Endodermal cell (in vitro differentiated cells): ENCODE measurements around the gene ZNF546. TPM values are rescaled to one million over a fixed set of nuclear protein-coding genes. Genes with fewer than 3 reads are reported as not detected.

ENCODE experiments used
- DNase-seq: peaks from one replicate; pipeline ENCODE4 v3.0.0-alpha.2; 2017
- H3K27ac ChIP-seq: 2 replicates; pipeline ENCODE4 v1.5.1; 2013; ENCODE audit warnings: mild to moderate bottlenecking, low read depth, low read length, moderate library complexity
- H3K27me3 ChIP-seq: 2 replicates; pipeline ENCODE4 v1.6.1; 2013; ENCODE audit warnings: mild to moderate bottlenecking, low read length, moderate library complexity; ENCODE audit not compliant: insufficient read depth, control insufficient read depth, poor library complexity, severe bottlenecking
- H3K36me3 ChIP-seq: 2 replicates; pipeline ENCODE4 v1.7.0; 2013; ENCODE audit warnings: mild to moderate bottlenecking, low read length, moderate library complexity; ENCODE audit not compliant: control insufficient read depth, insufficient read depth
- H3K4me1 ChIP-seq: one replicate; pipeline ENCODE4 v1.7.0; 2013; ENCODE audit warnings: low read length; ENCODE audit not compliant: control insufficient read depth, insufficient read depth
- H3K4me3 ChIP-seq: 2 replicates; pipeline ENCODE4 v1.5.1; 2013; ENCODE audit warnings: mild to moderate bottlenecking, low read length, moderate library complexity
- H3K9ac ChIP-seq: 2 replicates; pipeline ENCODE4 v1.6.1; 2013; ENCODE audit warnings: mild to moderate bottlenecking, low read length, moderate library complexity; ENCODE audit not compliant: poor library complexity, severe bottlenecking; ENCODE audit errors: extremely low read depth
- H3K9me3 ChIP-seq: 2 replicates; pipeline ENCODE4 v1.6.1; 2013; ENCODE audit warnings: mild to moderate bottlenecking, low read length, moderate library complexity; ENCODE audit not compliant: control insufficient read depth
- H3K27ac Mint-ChIP-seq: 2 replicates; pipeline ENCODE4 v1.8.0; 2020; ENCODE audit warnings: mixed read lengths
- H3K27me3 Mint-ChIP-seq: 2 replicates; pipeline ENCODE4 v1.8.0; 2021; ENCODE audit warnings: mild to moderate bottlenecking, mixed read lengths; ENCODE audit not compliant: insufficient read depth
- H3K36me3 Mint-ChIP-seq: 2 replicates; pipeline ENCODE4 v1.8.0; 2020; ENCODE audit warnings: low read depth, mixed read lengths
- H3K4me1 Mint-ChIP-seq: 2 replicates; pipeline ENCODE4 v1.8.0; 2020; ENCODE audit warnings: mixed read lengths
- H3K4me3 Mint-ChIP-seq: 2 replicates; pipeline ENCODE4 v1.8.0; 2020; ENCODE audit warnings: mild to moderate bottlenecking, moderate library complexity, mixed read lengths
- H3K9me3 Mint-ChIP-seq: 2 replicates; pipeline ENCODE4 v1.8.0; 2020; ENCODE audit warnings: mild to moderate bottlenecking, mixed read lengths
- CTCF ChIP-seq: fragments of 200-600 bp; sonication (generic); conservative IDR thresholded peaks from 2 replicates; pipeline ENCODE4 v1.5.0; 2021; ENCODE audit warnings: antibody characterized with exemption, mild to moderate bottlenecking
- whole genome bisulfite sequencing, 2 experiments: methylation state at CpG; one replicate each; pipeline versions ENCODE4 v1.1.5 to v1.1.7; 2013; ENCODE audit warnings: missing lambda C conversion rate in 2 of 2, mixed read lengths in 1 of 2; ENCODE audit not compliant: insufficient coverage in 1 of 2, insufficient read length in 1 of 2; 5-methylcytosine and 5-hydroxymethylcytosine counted together
- total RNA-seq, 2 donors: library from RNA; stranded (reverse); fragmentation: NEBNext Ultra II Directional in 1 of 2; extraction: Animal tissue kit (Norgen Biotek cat#: 25700) in 1 of 2; gene quantifications; 2 replicates in 1 of 2; 3 replicates in 1 of 2; pipeline ENCODE4 v1.2.1, GENCODE V29; 2021

The ZNF546 gene
- total RNA-seq, 2 donors from 2014 or later: 2.5 to 4.6 TPM

GRCh38 chr19:40053491-40053890 lies 56.6 kb downstream of the ZNF546 start:
- Histone ChIP-seq H3K4me3 (peak overlapping the region; percentile 32), H3K27me3 (no peaks in the 10 kb centered on the region), H3K36me3 (peaks cover 19% of the 10 kb centered on the region), H3K4me1 (no peaks in the 10 kb centered on the region), H3K9me3 (peaks cover 57% of the 10 kb centered on the region), H3K9ac (no peak overlapping the region), H3K27ac (no peak overlapping the region)
- WGBS, 2 experiments: 93 to 94% methylated on average over 2 of the region's 2 CpGs
- peaks cover 34% of the 10 kb centered on the region for H3K9me3 Mint-ChIP-seq
- no peak overlapping the region for H3K27ac Mint-ChIP-seq
- H3K36me3 Mint-ChIP-seq: peaks cover 51% of the 10 kb centered on the region
- no peaks in the 10 kb centered on the region for H3K27me3 Mint-ChIP-seq
- H3K4me3 Mint-ChIP-seq: no peak overlapping the region
- DNase-seq: no peak
- no peak for TF ChIP-seq CTCF
- peaks cover 12% of the 10 kb centered on the region for H3K4me1 Mint-ChIP-seq

DNA sequence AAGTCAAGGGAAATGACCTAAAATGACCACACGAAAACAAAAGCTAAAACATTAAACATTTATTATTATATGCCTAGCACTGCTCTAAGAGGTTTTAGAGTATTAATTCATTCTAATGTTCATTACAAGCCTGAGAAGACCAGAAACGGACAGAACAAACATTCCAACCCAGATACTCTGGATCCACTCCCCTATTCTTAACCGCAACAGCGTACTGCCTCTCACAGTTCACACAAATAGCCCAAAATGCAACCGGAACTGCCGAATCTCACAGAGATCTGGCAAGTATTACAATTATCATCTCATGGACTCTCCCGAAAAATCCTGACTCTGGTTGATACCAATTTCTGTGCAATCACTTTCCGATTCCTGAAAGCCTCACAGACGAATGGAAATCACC lies 57.8 kb downstream of the ZNF546 start:
- peaks cover 12% of the 10 kb centered on the region for H3K4me1 Mint-ChIP-seq
- Histone ChIP-seq H3K27ac (no peak overlapping the region), H3K4me1 (no peaks in the 10 kb centered on the region), H3K4me3 (peak overlapping the region; percentile 99), H3K27me3 (no peaks in the 10 kb centered on the region), H3K9ac (no peak overlapping the region), H3K36me3 (peaks cover 9% of the 10 kb centered on the region), H3K9me3 (peaks cover 57% of the 10 kb centered on the region)
- H3K9me3 Mint-ChIP-seq: peaks cover 35% of the 10 kb centered on the region
- 91 to 94% methylated on average over 7 to 9 of the region's 9 CpGs for WGBS, 2 experiments
- no peak overlapping the region for H3K27ac Mint-ChIP-seq
- peaks cover 40% of the 10 kb centered on the region for H3K36me3 Mint-ChIP-seq
- H3K27me3 Mint-ChIP-seq: no peaks in the 10 kb centered on the region
- DNase-seq: no peak
- no peak for TF ChIP-seq CTCF
- H3K4me3 Mint-ChIP-seq: peak overlapping the region; percentile 100

DNA sequence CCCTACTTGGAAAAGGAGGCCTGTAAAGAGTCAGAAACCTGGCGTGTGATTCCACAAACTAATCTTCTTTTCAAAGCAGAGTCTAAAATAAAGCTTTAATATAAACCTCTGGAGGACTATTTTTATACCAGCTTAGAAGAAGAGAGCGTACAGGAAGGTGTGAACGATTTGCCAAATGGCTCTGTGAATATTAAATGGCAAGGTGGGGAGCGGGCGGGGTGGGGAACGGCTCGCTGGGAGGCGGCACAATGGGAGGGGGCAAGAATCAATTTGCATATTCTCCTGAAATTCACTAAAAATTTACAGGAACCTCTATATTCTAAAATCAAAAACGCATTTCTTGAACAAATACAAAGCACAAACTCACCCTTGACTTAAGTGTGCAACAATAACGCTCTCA lies 58.2 kb downstream of the ZNF546 start:
- no peak overlapping the region for H3K27ac ChIP-seq
- no peaks in the 10 kb centered on the region for H3K27me3 Mint-ChIP-seq
- H3K4me1 Mint-ChIP-seq: peaks cover 12% of the 10 kb centered on the region
- no peak for TF ChIP-seq CTCF
- H3K27me3 ChIP-seq: no peaks in the 10 kb centered on the region
- H3K9me3 Mint-ChIP-seq: peaks cover 35% of the 10 kb centered on the region
- peak overlapping the region; percentile 99 for H3K4me3 ChIP-seq
- H3K36me3 Mint-ChIP-seq: peaks cover 40% of the 10 kb centered on the region
- 31 to 52% methylated on average over 3 to 10 of the region's 10 CpGs for WGBS, 2 experiments
- no peak for DNase-seq
- H3K9me3 ChIP-seq: peaks cover 59% of the 10 kb centered on the region
- peak overlapping the region; percentile 100 for H3K4me3 Mint-ChIP-seq
- no peak overlapping the region for H3K27ac Mint-ChIP-seq
- H3K4me1 ChIP-seq: no peaks in the 10 kb centered on the region
- peaks cover 7% of the 10 kb centered on the region for H3K36me3 ChIP-seq
- peak overlapping the region; percentile 75 for H3K9ac ChIP-seq
